KG1 (cell line): ENCODE data around the gene GPR142.

Experiments used
- DNase-seq: peaks from one replicate; lab custom pipeline; 2025; lab: John Stamatoyannopoulos, UW

The GPR142 gene, protein sequence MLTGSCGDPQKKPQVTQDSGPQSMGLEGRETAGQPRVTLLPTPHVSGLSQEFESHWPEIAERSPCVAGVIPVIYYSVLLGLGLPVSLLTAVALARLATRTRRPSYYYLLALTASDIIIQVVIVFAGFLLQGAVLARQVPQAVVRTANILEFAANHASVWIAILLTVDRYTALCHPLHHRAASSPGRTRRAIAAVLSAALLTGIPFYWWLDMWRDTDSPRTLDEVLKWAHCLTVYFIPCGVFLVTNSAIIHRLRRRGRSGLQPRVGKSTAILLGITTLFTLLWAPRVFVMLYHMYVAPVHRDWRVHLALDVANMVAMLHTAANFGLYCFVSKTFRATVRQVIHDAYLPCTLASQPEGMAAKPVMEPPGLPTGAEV

DNA sequence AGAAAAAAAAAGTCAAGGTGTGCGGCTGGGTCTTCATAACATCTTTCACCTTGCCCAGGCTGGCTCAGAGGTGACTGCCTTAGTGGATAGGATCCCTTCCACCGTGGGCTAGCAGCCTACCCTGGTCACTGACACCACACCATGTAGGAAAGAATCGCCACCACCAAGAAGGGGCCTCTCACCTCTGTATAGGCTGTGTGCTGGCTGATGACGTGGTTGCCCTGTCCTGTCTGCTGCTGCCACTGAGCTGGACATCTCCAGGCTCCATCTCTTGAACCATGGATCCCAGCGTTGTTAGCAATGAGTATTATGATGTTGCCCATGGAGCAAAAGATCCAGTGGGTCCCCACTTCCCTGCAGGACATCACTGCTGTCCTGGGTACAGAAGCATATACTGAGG, at the start of gene GPR142:
GPR142 (plus strand) TSS at position 301 of the 400 bp plus-strand sequence. CDS start 2,035 bp downstream, outside the sequence.
- DNase-seq: no peak

DNA sequence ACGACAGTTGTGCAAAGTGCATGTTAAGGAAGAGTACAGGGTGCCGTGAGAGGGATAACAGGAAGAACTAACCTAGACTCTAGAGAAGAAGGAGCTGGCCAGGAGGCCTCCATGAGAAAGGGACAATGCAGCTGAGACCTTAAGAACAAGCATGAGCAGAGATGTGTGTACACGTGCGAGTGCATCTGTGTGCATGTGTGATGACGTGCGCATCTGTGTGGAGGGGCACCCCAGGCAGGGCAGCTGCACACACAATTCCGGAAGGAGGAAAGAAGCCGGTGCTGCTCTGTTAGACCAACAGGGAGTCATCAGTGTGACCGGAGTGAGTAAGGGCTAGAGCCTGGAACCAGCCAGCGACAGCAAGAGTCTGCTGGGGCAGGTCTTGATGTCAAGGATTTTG, 48.9 kb upstream of the GPR142 start:
- DNase-seq: no peak

DNA sequence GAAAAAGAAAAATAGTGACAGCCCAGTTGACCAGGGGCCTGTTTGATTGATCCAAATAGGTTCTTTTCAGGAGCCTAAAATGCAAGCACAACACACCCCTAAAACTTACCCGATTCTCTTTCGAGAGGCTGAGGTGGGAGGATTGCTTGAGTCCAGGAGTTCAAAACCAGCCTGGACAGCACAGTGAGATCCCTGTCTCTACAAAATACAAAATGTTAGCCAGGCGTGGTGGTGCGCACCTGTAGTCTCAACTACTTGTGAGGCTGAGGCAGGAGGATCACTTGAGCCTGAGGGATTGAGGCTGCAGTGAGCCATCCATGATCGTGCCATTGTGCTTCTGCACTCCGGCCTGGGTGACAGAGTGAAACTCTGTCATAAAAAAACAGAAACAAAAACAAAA, 42.8 kb upstream of the GPR142 start:
- DNase-seq: no peak

DNA sequence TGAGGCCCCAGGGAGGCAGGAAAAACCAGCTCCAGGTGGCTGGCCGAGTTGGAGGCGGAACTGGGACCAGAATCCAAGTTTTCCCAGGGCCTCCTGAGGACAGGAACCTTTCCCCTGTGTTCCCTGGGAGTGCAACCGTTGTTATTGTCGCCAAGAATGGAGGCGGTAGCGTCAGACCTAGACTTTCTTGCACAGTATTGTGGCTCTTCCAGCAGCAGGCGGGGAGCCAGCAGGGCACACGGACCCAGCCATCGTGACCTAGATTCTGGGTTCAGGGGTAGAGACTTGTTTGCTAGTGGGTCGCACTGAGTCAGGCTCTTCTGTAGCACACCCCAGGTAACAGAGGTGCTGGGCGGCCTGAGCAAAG, 41.9 kb upstream of the GPR142 start:
- DNase-seq: no peak

DNA sequence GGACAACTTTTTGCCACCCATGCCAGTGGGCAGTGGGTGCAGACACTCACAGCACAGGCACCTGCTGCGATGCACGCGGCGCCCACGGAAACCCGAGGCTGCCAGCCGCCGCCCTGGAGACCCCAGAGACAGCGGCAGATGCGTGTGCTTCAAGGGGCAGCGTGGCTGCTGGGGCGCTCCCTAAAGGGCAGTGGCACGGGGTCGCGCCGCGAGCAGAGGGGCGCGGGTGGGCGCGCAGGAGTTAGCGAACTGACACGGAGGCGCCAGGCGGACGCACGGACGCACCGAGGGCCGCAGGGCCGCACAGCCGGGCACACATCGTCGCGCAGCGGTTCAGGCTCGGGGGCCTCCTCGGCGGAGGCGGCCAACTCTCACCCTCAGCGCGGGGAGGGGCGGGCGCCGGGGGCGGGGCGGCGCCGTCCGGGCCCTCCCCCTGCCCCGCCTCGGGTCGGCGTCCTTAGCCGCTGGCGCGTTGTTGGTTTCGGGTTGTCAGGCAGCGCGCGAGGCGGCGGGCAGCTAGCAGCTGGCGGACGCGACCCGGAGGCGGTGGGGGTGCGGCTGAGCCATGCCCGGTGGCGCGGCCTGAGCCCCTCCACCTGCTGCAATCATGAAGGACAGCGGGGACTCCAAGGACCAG, 41.4 kb upstream of the GPR142 start, which contains the start of gene KIF19:
KIF19 (plus strand) TSS at position 484 of the 637 bp plus-strand sequence; CDS start at position 608, 124 bp downstream.
- DNase-seq: peak; percentile 2

DNA sequence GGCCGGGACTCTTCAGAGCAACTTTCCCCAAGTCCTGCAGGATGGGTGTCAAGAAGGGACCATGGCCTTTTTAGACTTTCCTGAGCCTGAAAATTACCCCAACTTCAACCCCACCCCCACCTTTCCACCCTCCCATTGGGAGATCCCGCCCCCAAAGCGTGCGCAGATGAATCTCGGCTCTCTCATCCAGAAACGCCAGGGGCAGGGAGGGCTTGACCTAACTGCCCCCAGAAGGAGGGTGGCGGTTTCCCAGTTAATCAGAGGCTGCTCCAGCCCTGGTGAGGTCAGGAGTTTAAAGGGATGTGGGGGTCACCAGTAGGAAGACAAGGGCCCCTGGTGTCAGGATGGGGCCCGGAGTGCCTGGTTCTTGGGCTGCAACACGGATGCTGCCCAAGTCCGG, 40.8 kb upstream of the GPR142 start:
- DNase-seq: no peak

DNA sequence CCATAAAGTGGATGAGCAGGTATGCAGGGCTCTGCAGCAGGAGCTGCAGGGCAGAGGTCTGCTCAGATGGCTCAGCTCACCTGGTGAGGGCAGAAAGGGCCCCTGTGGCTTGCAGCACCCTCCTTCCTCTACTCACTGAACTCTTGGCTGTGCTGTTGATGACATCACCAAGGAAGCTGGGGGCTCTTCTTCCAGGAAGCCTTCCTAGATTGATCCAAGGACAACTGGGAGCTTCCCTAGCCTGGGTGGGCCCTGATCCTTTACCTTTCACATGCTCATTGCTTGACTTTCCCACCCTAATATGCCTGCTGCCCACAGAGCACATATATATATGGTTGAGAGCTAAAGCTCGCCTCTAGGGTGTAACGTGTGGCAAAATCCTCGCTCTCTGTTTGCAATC, 38.8 kb upstream of the GPR142 start:
- no peak for DNase-seq

DNA sequence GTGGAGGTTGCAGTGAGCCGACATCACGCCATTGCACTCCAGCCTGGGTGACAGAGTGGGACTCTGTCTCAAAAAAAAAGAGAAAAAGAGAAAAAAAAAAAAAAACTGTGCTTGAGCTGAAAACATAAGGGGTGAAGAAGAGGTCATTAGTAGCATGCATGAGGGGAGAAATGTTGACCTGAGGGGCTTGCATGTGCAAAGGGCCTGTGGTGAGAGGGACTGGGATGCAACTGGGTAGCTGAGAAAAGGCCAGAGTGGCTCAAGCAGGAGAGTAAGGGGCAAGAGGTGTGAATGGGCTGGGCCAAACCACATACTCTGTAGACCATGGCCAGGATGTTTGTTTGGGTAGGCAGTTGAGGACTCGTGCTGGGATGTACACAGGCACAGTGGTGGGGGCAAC, 37.9 kb upstream of the GPR142 start:
- no peak for DNase-seq

DNA sequence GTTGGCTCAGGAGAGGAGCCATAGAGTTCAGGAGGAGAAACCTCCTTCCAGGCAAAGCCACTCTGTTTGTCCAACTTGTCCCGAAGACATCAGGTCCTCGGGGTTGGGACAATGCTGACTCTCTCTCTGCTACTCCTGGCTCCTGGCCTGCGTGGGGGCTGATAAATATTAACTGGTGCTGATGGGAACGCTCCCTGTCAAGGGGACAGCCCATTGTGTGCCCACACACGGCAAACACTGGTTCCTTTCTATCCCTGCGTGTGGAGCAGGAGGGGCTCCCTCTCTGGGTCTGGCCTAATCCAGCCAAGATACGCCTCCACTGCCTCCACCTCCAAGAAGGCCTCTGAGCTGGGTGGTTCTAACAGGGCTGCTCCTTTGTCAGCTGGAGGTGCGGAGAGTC, 36.9 kb upstream of the GPR142 start:
- no peak for DNase-seq

DNA sequence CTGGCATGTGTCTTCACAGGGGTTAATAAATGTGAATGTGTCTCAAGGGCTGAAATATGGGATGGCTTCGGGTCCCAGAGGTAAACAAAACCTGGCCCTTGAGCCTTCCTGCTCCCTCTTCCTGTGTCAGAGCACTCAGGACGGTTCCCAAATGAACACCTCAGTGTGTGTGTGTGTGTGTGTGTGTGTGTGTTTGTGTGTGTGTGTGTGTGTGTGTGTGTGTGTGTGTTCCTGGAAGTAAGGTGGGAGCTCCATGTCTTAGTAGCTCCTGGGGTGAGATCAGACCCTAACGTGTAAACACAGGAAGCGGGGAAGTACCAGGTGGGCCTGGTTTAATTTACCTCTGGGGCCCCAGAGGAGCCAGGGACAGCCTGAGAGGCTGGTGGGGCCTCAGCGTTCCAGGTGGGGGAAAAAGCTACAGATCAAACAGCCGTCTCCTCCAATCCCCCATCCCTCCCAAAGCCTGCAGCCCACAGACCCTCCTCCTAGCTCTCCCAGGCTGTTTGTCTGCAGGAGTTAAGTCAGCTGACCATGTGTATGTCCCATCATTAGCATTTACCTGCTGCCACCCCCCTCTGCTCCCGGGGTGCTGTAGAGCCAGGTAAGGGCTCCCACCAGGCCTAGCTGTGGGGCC, 35.2 kb upstream of the GPR142 start:
- DNase-seq: no peak

DNA sequence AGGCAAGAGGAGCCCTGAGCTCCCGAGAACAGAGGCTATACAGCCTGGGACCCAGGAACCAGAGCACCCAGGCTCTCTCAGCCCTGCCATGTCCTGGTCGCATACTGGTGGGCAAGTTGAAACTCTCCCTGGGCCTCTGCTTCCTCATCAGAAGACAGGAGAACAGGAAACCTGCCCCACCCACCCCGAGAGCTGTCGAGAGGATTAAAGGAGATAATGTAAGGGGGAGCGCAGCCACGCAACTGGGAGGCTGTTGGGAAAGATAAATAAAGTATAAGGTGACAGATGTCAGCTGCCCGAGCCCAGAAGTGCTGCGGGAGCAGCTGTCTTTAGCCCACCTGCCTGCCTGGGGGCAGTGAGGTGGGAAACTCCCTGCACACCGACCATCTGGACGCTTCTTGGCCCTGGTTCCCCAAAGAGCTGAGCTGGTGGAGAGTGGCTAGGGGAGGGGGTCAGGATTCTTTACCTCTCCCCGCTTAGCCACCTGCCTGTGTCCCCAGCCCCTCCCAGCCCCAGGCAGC, 34.5 kb upstream of the GPR142 start:
- no peak for DNase-seq

DNA sequence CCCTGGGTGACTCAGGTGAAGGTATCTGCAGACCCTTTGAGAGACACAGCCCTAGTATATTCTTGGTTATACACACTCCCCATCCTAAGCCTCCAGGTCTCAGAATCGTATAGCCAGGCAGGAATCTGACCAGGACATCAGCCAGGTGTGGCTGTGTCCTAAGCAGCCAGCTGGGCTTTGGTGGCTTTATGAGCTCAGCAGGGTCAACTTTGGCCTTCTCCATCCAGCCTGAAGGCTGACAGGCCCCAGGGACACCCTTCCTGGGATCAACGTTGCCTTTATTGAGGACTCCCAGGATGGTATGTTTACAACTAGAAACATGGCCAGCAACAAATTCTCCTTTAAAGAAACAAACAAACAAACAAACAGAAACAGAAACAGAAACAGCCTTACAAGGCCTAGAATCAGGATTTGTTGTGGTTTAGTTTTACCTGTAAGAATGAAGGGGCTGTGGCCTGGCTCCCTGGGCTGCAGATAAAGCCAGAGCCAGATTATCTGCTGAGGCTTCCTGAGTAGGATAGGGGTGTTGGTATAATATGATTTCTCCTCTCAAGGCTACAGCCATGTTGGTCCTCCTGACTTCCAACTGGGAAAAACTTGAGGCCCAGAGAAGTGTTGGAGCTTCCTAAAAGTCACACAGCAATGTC, 32.8 kb upstream of the GPR142 start:
- no peak for DNase-seq

DNA sequence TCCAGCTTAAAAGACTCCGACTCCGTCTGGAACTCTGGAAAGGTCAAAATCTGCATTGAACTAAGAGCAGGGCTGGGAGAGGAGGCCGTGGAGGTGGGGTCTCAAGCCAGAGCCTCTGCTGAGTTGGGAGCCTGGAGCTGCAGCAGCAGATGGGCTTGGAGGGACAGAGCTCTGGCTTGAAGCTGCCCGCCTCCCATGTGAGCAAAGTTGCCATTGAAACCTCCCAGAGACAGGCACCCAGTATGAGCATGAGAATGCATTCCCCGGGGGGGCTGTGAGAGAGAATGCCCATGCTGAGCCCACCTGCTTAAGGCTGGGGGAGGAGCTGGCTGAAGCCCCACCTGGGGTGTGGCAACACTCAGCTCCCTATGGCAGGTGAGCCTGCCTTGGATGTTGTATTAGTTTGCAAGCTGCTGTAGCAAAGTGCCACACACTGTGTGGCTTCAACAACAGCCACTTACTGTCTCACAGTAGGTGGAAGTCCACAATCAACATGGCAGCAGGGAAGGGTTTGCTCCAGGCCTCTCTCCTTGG, 31.7 kb upstream of the GPR142 start:
- no peak for DNase-seq

DNA sequence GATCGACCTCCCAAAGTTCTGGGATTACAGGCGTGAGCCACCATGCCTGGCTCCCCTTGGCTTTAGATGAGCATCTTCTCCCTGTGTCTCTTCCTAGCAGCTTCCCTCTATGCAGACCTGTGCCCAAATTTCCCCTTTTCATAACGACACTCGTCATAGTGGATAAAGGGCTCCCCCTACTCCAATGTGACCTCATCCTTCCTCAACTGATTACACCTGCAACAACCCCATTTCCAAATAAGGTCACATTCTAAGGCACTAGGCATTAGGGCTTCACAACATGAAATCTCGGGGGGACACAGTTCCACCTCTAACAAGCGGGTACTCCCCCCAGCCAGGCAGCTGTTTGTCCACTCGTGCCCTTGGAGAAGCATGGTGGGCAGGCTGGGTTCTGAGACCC, 31.0 kb upstream of the GPR142 start:
- no peak for DNase-seq

DNA sequence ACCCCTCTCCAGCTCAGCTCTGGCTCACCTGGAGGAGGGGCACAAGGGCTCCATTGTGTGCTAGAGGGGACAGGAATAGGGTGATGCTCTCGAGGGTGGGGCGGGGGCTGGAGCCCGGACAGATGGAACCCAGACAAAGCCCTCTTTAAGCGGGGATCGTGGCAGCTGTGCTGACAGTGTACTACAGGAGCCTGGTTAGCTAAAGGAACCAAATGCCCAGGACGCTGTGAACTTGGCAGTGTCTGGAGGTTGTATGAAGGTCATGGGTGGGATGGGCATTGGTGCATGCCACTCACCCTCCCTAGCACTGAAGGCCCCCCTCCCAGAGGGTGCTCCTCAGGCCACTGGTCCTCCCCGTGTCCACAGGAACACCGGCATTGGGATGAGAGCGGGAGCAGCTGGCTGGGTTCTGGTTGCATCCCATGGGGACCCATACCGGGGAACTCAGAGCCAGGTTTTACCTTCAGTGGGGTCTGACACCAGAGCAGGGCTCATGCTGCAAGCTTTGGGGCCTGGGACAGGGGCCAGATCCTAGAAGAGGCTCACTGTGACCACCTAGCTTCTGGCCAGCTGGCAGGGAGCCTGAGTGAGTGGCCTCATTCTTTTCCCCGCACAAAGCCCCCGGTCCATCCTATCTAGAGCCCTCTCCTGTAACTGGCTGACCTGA, 29.3 kb upstream of the GPR142 start:
- DNase-seq: no peak

DNA sequence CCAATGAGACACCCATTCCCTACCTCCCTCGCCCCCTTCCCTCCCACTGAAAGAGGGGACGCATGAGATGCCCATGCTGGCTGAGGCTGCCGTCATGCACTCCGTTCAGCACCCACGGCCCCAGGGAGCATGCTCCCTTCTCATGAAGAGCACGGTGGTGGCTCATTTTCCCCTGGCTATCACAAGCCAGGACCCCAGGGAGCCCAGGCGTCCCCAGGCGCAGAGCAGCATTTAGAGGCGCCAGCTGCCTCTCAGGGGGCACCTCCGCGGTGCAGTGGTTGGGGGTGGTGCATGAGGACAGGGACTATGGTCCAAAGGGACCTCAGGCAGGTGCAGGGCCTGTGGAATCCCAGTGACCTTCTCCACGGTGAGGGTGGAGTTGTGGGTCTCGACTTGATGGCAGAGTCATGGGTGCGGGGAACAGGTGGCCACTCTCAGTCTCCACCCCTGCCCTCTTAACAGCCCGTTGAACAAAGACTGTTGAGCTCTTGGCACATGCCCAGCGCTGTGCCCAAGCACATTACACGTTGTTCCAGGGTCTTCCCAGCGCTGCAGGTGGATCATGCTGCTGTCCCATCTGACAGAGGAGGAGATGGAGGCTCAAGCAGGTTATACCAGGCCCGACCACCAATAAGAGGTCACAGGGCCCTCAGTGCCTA, 27.6 kb upstream of the GPR142 start:
- DNase-seq: no peak

DNA sequence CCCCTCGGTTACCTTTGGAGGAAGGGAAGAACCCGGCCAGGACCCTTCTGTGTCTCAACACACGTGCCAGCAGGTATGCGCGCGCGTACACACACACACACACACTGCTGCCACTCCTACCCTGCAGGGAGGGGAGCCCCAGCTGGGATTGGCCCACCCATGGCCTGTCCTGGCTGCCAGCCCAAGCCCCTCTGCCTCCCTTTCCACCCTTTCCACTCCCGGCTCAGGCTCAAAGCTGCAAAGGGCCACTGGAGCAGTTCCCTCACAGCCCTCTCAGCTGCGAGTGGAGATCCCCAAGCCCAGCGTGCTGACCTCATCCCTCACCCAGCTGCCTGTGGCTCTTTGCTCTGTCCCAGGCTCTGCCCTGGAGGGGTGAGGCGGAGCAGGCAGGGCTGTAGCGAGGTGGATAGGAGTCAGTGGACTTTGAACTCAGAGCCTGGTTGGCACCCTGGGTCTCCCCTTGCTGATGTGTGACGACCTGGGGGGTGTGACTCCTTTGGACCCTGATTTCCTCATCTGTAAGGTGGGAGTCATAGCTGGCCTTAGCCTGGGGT, 26.8 kb upstream of the GPR142 start:
- no peak for DNase-seq

DNA sequence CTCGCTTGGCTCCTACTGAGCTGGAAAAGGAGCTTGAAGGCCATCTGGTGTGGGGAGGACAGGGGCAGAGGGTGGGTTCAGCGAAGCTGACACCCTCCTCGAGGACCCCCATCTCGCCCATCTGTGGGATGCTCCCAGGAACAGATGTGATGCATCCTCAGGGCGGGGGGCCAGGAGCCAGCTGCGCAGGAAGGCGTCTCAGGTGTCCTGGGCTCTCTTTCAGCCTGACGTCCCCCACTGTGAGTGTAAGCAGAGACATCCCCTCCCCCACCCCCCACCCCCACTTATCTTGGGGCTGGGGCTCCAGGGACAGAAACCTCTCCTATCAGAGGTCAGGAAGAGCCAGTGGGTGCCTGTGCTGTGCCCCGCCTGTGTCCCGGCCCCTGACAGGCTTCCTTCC, 25.1 kb upstream of the GPR142 start:
- DNase-seq: no peak

DNA sequence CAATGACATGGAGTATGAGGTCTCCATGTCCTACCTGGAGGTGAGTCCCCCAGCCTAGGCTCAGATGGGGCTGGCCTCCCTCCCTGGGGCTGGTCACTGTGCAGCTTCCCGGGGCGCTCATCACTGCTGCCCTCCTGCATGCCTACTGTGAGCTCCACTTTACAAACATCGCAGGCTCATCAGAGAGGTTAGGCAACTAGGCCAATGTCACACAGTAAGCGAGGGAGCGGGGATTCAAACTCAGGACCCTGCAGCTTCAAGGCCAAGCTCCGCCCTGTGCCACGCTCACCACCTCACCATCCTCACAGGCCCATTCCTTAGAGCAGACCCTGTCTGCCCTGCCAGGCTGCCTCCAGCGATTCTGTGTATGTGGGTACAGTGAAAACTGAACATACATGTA, 24.2 kb upstream of the GPR142 start:
- DNase-seq: no peak

DNA sequence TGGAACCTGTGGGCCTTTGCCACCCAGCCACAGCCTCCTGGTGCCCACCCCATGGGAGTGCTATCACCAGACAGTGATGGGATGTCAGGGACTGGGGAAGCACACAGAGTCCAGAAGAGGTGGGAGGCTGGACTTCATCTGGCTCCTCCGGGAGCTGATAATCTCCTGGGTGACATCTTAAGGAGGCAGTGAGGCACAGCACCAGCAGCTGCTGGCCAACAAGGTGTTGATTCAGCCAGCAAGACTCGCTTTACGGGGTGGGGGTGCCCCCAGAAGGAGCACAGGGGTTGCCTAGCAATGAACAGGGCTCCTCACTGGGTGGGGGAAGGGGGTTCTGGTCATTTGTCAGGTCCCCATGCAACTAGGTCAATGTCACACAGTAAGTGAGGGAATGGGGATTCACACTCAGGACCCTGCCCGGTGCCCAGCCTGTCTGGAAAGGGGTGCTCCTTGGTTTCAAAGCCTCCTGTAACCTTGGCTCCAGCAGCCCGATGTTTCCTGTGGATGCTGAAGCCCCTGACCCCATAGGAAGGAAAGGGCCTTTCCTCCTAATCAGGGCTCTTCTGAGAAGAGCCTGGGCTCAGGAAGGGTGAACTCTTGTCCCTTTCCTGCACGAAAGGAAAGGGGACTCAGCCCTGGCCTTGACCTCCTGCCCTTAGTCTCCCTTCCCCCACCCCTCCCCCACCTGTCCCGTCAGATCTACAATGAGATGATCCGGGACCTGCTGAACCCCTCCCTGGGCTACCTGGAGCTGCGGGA, 23.6 kb upstream of the GPR142 start:
- no peak for DNase-seq
